Stomach (tissue), 19 donors: Measurements from ENCODE around the gene DENND1C. TPM values are rescaled to one million over a fixed set of nuclear protein-coding genes. Genes with fewer than 3 reads are reported as not detected.

Source experiments
- DNase-seq, 2 donors: peaks; one replicate each; pipeline versions ENCODE4 v3.0.0 to v3.0.0-alpha.2; 2013 to 2019
- H3K27ac ChIP-seq, 5 donors: fragments of 200-600 bp in 4 of 5; sonication (generic) in 4 of 5; one replicate each; pipeline ENCODE4 v1.5.1; 2013 to 2019; ENCODE audit warnings: mild to moderate bottlenecking in 1 of 5, moderate library complexity in 1 of 5
- H3K27me3 ChIP-seq, 3 donors: fragments of 200-600 bp; sonication (generic); one replicate each; pipeline ENCODE4 v1.5.1; 2017 to 2019; ENCODE audit warnings: mixed run types in 1 of 3
- H3K36me3 ChIP-seq, 4 donors: fragments of 200-600 bp; sonication (generic); 1 replicate in 3 of 4; 2 replicates in 1 of 4; pipeline ENCODE4 v1.5.1; 2016 to 2019
- H3K4me1 ChIP-seq, 4 donors: fragments of 200-600 bp; sonication (generic); one replicate each; pipeline ENCODE4 v1.5.1; 2016 to 2019
- H3K4me3 ChIP-seq, 4 donors: fragments of 200-600 bp; sonication (generic) in 3 of 4; one replicate each; pipeline ENCODE4 v1.5.1; 2016 to 2019; ENCODE audit warnings: mild to moderate bottlenecking in 1 of 4
- H3K9me3 ChIP-seq, 4 donors: fragments of 200-600 bp; sonication (generic); one replicate each; pipeline ENCODE4 v1.5.1; 2016 to 2019
- CTCF ChIP-seq, 7 experiments: fragments of 450-650 bp in 4 of 7; fragments of 200-600 bp in 3 of 7; sonication (generic) in 3 of 7; IDR thresholded peaks; one replicate each; pipeline ENCODE4 v1.5.1; 2016 to 2019; ENCODE audit warnings: antibody characterized with exemption in 7 of 7, control low read depth in 2 of 7, mild to moderate bottlenecking in 1 of 7
- EP300 ChIP-seq: sonication (generic); formaldehyde crosslinking; IDR thresholded peaks from one replicate; pipeline ENCODE4 v1.6.1; 2017; ENCODE audit warnings: antibody characterized with exemption
- POLR2A ChIP-seq, 4 donors: fragments of 450-650 bp; IDR thresholded peaks; one replicate each; pipeline ENCODE4 v1.6.1; 2016; ENCODE audit warnings: antibody characterized with exemption in 4 of 4, control low read depth in 2 of 4, mild to moderate bottlenecking in 1 of 4, moderate library complexity in 1 of 4
- POLR2AphosphoS5 ChIP-seq, 3 donors: sonication (generic); formaldehyde crosslinking; IDR thresholded peaks; one replicate each; pipeline ENCODE4 v1.6.1; 2016; ENCODE audit warnings: antibody characterized with exemption in 3 of 3
- WGBS, 5 donors: extraction: QIAGEN DNeasy Blood & Tissue Kit in 3 of 5; methylation state at CpG; one replicate each; pipeline versions ENCODE4 v1.1.5 to v1.1.7; 2013 to 2018; 5-methylcytosine and 5-hydroxymethylcytosine counted together
- intact Hi-C: fragments of 100-400 bp; cut with DNase I; formaldehyde crosslinking; loops from one replicate; pipeline ENCODE4 v1.15.1; 2023; ENCODE audit warnings: low total_unique reads
- long read RNA-seq, 10 donors: transcript quantifications; one replicate each; lab custom pipeline, GENCODE V29; 2026
- polyA plus RNA-seq, 3 donors: library from polyadenylated mRNA; stranded (reverse); fragments of 200-250 nt; gene quantifications; one replicate each; pipeline ENCODE4 v1.2.3, GENCODE V29; 2013
- total RNA-seq, 5 donors: library from RNA; depleted of rRNA; stranded (reverse); fragments of >200 nt; gene quantifications; one replicate each; pipeline versions ENCODE4 v1.1.0 to v1.2.3, GENCODE V29; 2014 to 2016
- donor health status: healthy with polysubstance abuse.
- donor health status: Bipolar disorder and iron deficiency.
- donor health status: healthy.

Gene DENND1C
- 10 to 100 TPM in 1 of 5 donors, 1 to 10 TPM in 2, under 1 TPM in 2; 0.45 to 15.2 (median 1.1) TPM for total RNA-seq
- polyA plus RNA-seq: 1 to 10 TPM; 2.5 to 3.1 (median 2.9) TPM
- long read RNA-seq, donor 1, partial matches to known transcripts: 6 of 6 reads
- long read RNA-seq, donor 1, other reads (novel, unspliced or antisense): 0 of 6 reads
- long read RNA-seq, donor 2: 0 reads
- long read RNA-seq, donor 3: 0 reads
- long read RNA-seq, donor 4: 0 reads
- long read RNA-seq, donor 5: 0 reads
- long read RNA-seq, donor 6: 0 reads
- long read RNA-seq, donor 7: 0 reads
- long read RNA-seq, donor 8: 0 reads
- long read RNA-seq, donor 9, partial matches to known transcripts: 24 of 24 reads
- long read RNA-seq, donor 9, other reads (novel, unspliced or antisense): 0 of 24 reads
- long read RNA-seq, donor 10: 0 reads

- TF ChIP-seq POLR2A (IDR thresholded peaks at IDR 0.05): no peak
- TF ChIP-seq CTCF (IDR thresholded peaks at IDR 0.05): peak in 4 of 7 experiments; percentile 16 to 37 (median 26)
- no peaks in the 10 kb centered on the region for H3K36me3 ChIP-seq
- peaks cover 0 to 4% (median 3%) of the 10 kb centered on the region in 4 donors for H3K4me1 ChIP-seq
- DNase-seq: peak; percentile 52 to 55
- H3K27ac ChIP-seq: peak within 1 kb of the TSS; percentile 38 to 80 (median 64)
- H3K4me3 ChIP-seq: peak within 1 kb of the TSS; percentile 11 to 39 (median 38)
- no peaks in the 10 kb centered on the region for H3K9me3 ChIP-seq
- peaks cover 0 to 47% (median 4%) of the 10 kb centered on the region in 3 donors for H3K27me3 ChIP-seq
- intact Hi-C loops: no loop called here
- 31 to 51% (median 33%) methylated on average over 15 to 24 of the region's 24 CpGs for WGBS, 5 donors
These were observed at the start of gene DENND1C for GRCh38 chr19:6481541-6482342. Gene DENND1C (minus strand): TSS chr19:6481787. CDS start chr19:6481695, 92 bp downstream.

GRCh38 chr19:6530386-6531162 is 49.0 kb upstream of the DENND1C start, which contains the start of gene TNFSF9:
Gene TNFSF9 (plus strand): TSS chr19:6531026. CDS start chr19:6531037, 11 bp downstream.
- Histone ChIP-seq H3K27me3 (peaks cover 6 to 47% (median 32%) of the 10 kb centered on the region in 3 donors), H3K4me3 (peak within 1 kb of the TSS; percentile 47 to 63 (median 56)), H3K9me3 (no peaks in the 10 kb centered on the region), H3K36me3 (no peaks in the 10 kb centered on the region), H3K4me1 (peaks cover 8 to 41% (median 25%) of the 10 kb centered on the region in 4 donors), H3K27ac (peak within 1 kb of the TSS in 4 of 5 donors; percentile 47 to 61 (median 52))
- peak; percentile 89 to 96 for DNase-seq
- intact Hi-C loops: no loop called here
- 0 to 3% (median 1%) methylated on average over 32 to 44 of the region's 44 CpGs for WGBS, 5 donors
- TF ChIP-seq POLR2AphosphoS5 (IDR thresholded peaks at IDR 0.05): peak; percentile 25 to 75 (median 50)
- no peak for TF ChIP-seq CTCF (IDR thresholded peaks at IDR 0.05)
- no peak for TF ChIP-seq EP300
- TF ChIP-seq POLR2A (IDR thresholded peaks at IDR 0.05): no peak

- H3K36me3 ChIP-seq: no peaks in the 10 kb centered on the region
- no peak for TF ChIP-seq EP300
- TF ChIP-seq POLR2A (IDR thresholded peaks at IDR 0.05): no peak
- TF ChIP-seq CTCF (IDR thresholded peaks at IDR 0.05): no peak
- TF ChIP-seq POLR2AphosphoS5 (IDR thresholded peaks at IDR 0.05): no peak
- no peak for DNase-seq
- peaks cover 8 to 41% (median 25%) of the 10 kb centered on the region in 4 donors for H3K4me1 ChIP-seq
- WGBS, 5 donors: 65 to 75% (median 70%) methylated on average over 2 of the region's 2 CpGs
- no peaks in the 10 kb centered on the region for H3K9me3 ChIP-seq
- intact Hi-C loops: loop anchor here (10.0 kb wide), 1 partner anchor 335 kb away; no protein-coding TSS in a partner anchor
- H3K27me3 ChIP-seq: peaks cover 6 to 44% (median 32%) of the 10 kb centered on the region in 3 donors
- H3K27ac ChIP-seq: peak overlapping the region in 1 of 5 donors; percentile 61
- H3K4me3 ChIP-seq: peak overlapping the region in 2 of 4 donors; percentile 47 to 63
These were observed 48.4 kb upstream of the DENND1C start for GRCh38 chr19:6529937-6530385.
